ENCODE data around the gene PTCH1.

GRCh38 chr9:95496687-95497086, 20.1 kb downstream of the PTCH1 start:
- TF ChIP-seq CTCF (conservative IDR thresholded peaks at IDR 0.05), result no peak
- no peak for TF ChIP-seq EZH2 (IDR thresholded peaks at IDR 0.05; ENCODE audit: low read depth)

All from PC-9 (cell line).